NB4 (cell line): ENCODE results near the gene PROM2.

Experiments used
- DNase-seq: peaks from one replicate; pipeline ENCODE4 v3.0.0; 2010; ENCODE audit warnings: low read depth
- H3K4me3 ChIP-seq: one replicate; pipeline ENCODE4 v1.5.1; 2011; ENCODE audit warnings: mild to moderate bottlenecking, low read depth, low read length, moderate library complexity
- MYC ChIP-seq: IDR thresholded peaks from 2 replicates; pipeline ENCODE4 v1.6.1; 2011; ENCODE audit warnings: low read depth, low read length
- POLR2A ChIP-seq: IDR thresholded peaks from 2 replicates; pipeline ENCODE4 v1.6.1; 2011; ENCODE audit warnings: mild to moderate bottlenecking; ENCODE audit not compliant: insufficient read length; ENCODE audit errors: extremely low read depth
- TF ChIP-seq, protein P1 (sequence below): IDR thresholded peaks from 2 replicates; pipeline ENCODE4 v1.6.1; 2011; ENCODE audit warnings: low read depth, low read length
- TF ChIP-seq, protein P2 (sequence below): IDR thresholded peaks from one replicate; pipeline ENCODE4 v1.5.1; 2012; ENCODE audit warnings: low read depth, low read length

The PROM2 gene

DNA sequence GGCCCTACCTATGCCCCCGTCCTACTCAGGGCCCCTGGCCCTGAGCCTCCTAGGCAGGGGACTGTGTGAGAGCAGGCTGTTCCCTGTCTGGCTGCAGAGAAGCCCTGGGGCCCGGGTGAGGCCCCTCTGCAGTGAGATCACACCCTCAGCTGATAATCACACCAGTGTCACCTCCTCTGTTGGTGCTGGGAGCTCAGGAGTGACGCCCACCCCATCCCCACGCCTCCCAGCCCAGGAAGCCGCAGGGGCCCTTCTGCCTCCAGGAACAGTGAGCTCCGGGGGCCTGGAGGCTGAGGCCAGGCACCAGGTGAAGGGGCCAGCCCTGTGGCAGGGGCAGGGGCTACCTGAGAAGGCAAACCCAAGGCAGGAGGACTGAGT lies 42.9 kb downstream of the PROM2 start:
- no peak overlapping the region for H3K4me3 ChIP-seq
- DNase-seq: no peak
- TF ChIP-seq, protein P1, sequence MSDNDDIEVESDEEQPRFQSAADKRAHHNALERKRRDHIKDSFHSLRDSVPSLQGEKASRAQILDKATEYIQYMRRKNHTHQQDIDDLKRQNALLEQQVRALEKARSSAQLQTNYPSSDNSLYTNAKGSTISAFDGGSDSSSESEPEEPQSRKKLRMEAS: no peak
- TF ChIP-seq POLR2A (no peak), MYC (no peak)
- TF ChIP-seq, protein P2, sequence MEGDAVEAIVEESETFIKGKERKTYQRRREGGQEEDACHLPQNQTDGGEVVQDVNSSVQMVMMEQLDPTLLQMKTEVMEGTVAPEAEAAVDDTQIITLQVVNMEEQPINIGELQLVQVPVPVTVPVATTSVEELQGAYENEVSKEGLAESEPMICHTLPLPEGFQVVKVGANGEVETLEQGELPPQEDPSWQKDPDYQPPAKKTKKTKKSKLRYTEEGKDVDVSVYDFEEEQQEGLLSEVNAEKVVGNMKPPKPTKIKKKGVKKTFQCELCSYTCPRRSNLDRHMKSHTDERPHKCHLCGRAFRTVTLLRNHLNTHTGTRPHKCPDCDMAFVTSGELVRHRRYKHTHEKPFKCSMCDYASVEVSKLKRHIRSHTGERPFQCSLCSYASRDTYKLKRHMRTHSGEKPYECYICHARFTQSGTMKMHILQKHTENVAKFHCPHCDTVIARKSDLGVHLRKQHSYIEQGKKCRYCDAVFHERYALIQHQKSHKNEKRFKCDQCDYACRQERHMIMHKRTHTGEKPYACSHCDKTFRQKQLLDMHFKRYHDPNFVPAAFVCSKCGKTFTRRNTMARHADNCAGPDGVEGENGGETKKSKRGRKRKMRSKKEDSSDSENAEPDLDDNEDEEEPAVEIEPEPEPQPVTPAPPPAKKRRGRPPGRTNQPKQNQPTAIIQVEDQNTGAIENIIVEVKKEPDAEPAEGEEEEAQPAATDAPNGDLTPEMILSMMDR: no peak

DNA sequence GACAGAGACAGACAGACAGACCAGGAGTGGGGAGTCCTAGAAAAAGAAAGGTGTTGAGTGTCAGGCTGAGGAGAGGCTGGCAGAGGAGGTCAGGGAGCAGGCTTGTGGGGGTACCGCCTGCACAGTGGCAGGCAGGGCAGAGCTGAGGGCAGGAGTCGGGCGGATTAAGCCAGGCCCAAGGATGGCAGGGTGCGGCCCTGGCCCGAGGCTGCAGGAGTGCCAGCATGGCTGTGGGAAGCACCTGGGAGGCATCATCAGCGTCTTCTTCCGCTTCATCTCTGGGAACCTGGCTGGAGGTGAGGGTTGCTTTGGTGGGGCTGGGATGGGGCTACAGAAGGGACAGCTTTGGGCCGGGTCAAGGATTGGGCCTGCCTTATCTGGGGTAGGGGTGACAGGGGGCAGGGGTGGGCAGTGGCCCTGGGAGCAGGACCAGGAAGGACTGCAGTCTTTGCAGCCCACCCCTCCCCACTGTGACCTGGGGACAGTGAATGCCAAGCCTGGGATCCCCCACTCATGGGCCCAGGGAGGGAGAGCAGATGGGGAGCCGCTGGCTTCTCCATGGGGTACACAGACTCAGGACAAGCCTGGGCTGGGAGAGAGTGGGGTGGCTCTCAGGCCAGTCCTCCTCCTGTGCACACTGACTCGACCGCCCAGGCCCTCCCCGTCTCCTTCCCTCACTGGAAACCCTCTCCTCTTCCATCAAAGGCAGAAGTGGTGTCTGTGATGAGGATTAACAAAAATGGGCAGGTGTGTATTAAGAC lies 43.6 kb downstream of the PROM2 start:
- DNase-seq: no peak
- no peak overlapping the region for H3K4me3 ChIP-seq
- TF ChIP-seq, protein P1: no peak
- no peak for TF ChIP-seq MYC
- TF ChIP-seq POLR2A: no peak
- TF ChIP-seq, protein P2: no peak

DNA sequence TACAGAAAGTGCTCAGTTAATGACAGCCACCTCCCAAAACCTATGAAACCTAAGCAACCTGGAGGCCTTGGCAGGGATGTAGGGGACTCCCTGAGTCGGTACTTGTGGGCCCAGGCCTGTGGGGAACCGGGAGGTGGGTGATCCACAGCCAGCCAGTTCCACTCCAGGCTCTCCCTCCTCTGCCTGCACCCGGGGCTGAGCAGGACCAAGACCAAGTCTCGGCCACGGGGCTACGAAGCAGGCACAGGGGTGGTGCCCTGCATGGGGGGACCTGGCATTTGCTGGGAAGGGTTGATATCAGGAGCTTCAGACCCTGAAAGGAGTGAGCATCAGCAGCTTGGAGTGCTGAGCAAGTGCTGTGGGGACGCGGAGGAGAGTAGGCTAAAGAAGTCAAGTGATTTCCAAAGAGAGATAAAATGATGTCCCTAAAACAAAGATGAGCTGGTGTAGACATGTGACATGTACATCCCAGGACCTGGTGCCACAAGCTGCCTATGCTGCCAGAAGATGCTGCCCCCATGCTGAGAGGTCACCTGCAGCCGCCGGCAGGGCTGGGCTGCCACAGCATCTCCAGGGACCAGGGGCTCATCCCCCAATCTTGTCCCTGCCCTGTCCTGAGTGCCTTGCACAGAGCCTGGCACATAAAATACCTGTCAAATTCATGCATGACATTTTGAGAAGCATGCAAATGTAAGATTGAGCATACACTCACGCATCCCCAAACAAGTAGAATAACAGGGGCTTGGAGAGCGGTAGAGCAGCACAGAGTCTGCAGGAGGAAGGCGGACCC lies 44.4 kb downstream of the PROM2 start:
- DNase-seq: no peak
- TF ChIP-seq, protein P2: no peak
- H3K4me3 ChIP-seq: no peak overlapping the region

DNA sequence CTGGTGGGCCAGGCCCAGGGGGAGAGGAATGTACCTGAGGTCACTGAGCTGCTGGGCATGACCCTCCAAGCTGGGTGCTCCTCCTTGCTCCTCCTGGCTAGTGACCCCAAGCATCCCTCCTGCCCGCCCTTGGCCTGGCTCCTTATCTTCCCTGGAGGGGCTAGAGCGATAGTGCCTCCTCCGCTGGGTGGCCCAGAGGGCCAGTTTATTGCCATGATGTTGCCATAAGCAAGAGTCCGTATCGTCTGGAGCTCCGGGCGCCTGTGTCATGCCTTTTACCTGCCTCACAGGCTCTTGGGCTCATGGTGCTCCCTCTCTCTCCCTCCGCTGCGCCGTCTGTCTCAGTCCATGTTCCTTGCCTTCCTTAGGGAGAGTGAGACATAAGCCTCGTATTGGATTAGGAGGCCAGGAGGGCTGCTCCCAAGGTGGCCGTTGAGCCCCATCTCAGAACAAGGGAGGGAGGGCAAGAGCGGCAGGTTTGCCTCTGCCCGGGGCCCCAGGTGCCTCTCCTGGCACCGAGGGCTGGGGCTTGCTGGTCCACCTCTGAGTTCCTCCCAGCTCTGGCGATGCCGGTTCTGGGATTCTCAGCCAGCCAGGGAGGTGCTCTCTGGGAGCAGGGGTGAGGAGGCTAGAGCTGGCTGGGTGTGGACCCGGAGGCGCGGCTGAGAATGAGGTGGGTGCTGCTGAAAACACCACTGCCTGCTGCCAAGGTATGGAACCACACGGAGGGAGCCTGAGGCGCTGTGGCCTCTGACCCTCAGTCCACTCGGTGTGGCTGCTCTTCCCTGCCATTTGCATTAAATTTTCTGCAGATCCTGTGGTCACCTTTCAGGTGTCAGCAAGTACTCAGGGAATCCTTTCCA lies 45.5 kb downstream of the PROM2 start:
- H3K4me3 ChIP-seq: no peak overlapping the region
- no peak for DNase-seq
- TF ChIP-seq POLR2A (no peak), MYC (no peak)
- TF ChIP-seq, protein P1: no peak
- TF ChIP-seq, protein P2: no peak

DNA sequence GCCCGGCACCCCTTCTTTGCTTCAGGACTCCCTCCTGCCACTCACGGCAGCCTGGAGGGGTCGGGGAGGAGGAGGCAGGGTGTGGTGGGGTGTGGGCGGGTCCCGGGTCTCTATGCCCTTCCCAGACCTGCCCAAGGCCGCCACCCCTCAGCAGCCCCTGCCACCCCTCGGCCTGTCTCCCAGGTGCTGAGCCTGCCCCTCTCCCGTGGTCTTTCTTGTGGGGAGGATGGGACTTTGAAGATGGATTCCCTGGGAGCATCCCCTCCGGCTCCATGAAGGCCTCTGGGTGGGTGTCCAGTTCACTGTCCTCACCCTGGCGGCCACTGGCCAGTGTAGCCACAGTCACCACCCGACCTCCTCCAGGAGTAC lies 46.1 kb downstream of the PROM2 start:
- no peak for DNase-seq
- TF ChIP-seq, protein P1: no peak
- no peak for TF ChIP-seq MYC
- TF ChIP-seq, protein P2: no peak
- TF ChIP-seq POLR2A: no peak
- no peak overlapping the region for H3K4me3 ChIP-seq
